HCT116 (cell line): ENCODE results near the gene MEGF6. TPM values are rescaled to one million over a fixed set of nuclear protein-coding genes. Genes with fewer than 3 reads are reported as not detected.

Source experiments
- ATAC-seq: fragments of 200-7000 bp; cut with Tn5 transposase; 2 replicates; pipeline ENCODE4 v1.9.1; 2020; ENCODE audit warnings: mild to moderate bottlenecking, moderate library complexity
- BruUV-seq: library from RNA; stranded (reverse); fragments of 400-500 nt; replicated peaks from 2 replicates; lab custom pipeline; 2021; lab: Mats Ljungman, UMichigan
- CTCF ChIA-PET: fragments of 300-600 bp; sonication (Branson Sonifier 250); formaldehyde crosslinking; loops from one replicate; lab custom pipeline; 2021; ENCODE audit warnings: antibody characterized with exemption; lab: Charles Lee
- POLR2A ChIA-PET: fragments of 300-600, 350-600 bp; sonication (Branson Sonifier 250); formaldehyde crosslinking; loops from one replicate; lab custom pipeline; 2021; ENCODE audit warnings: antibody characterized with exemption; lab: Charles Lee
- RAD21 ChIA-PET, 2 experiments: fragments of 300-600 bp; sonication (Branson Sonifier 250); formaldehyde crosslinking; loops; one replicate each; lab custom pipeline; 2023; ENCODE audit warnings: low total read pairs in 2 of 2; ENCODE audit not compliant: uncharacterized antibody in 2 of 2, unreplicated experiment in 2 of 2, low non-redundant PET in 1 of 2; lab: Charles Lee
- DNase-seq: peaks from one replicate; pipeline ENCODE4 v3.0.0-alpha.2; 2010; ENCODE audit warnings: low read depth, low spot score
- H2AFZ ChIP-seq: fragments of 200-600 bp; shearing (Covaris generic), sonication (generic); 2 replicates; pipeline ENCODE4 v1.6.1; 2017; ENCODE audit warnings: low read depth, mixed run types, mixed read lengths, antibody characterized with exemption, low read length; ENCODE audit not compliant: poor library complexity, severe bottlenecking
- H3K27ac ChIP-seq: 2 replicates; pipeline ENCODE4 v1.5.1; 2012; ENCODE audit warnings: low read depth, low read length
- H3K27me3 ChIP-seq: fragments of 200-600 bp; sonication (generic); 2 replicates; pipeline ENCODE4 v1.6.1; 2016; ENCODE audit warnings: mixed run types, low read length, mixed read lengths; ENCODE audit not compliant: insufficient read depth
- H3K36me3 ChIP-seq, 2 experiments: fragments of 200-500 bp in 1 of 2; fragments of 200-600 bp in 1 of 2; sonication (Bioruptor generic) in 1 of 2; sonication (generic) in 1 of 2; 2 replicates each; pipeline versions ENCODE4 v1.5.1 to v1.6.1; 2014 to 2016; ENCODE audit warnings: low read length in 2 of 2, inconsistent platforms in 1 of 2, mixed read lengths in 1 of 2, mixed run types in 1 of 2; ENCODE audit not compliant: insufficient read depth in 2 of 2, control insufficient read depth in 1 of 2
- H3K4me1 ChIP-seq, 2 experiments: fragments of 200-600 bp in 1 of 2; sonication (generic) in 1 of 2; 2 replicates each; pipeline versions ENCODE4 v1.5.1 to v1.6.1; 2012 to 2017; ENCODE audit warnings: low read length in 2 of 2, inconsistent platforms in 1 of 2, mild to moderate bottlenecking in 1 of 2, mixed read lengths in 1 of 2, mixed run types in 1 of 2, moderate library complexity in 1 of 2; ENCODE audit not compliant: insufficient read depth in 2 of 2, control insufficient read depth in 1 of 2
- H3K4me2 ChIP-seq: fragments of 200-600 bp; sonication (generic); 2 replicates; pipeline ENCODE4 v1.6.1; 2017; ENCODE audit warnings: mixed run types, low read length, mixed read lengths
- H3K4me3 ChIP-seq, 2 experiments: fragments of 200-600 bp in 1 of 2; sonication (generic) in 1 of 2; replicated peaks in 1 of 2; 2 replicates each; pipeline ENCODE4 v1.5.1; 2011 to 2016; ENCODE audit warnings: low read length in 2 of 2, control low read depth in 1 of 2, low read depth in 1 of 2, mild to moderate bottlenecking in 1 of 2, mixed read lengths in 1 of 2, mixed run types in 1 of 2
- H3K79me2 ChIP-seq: fragments of 200-600 bp; sonication (generic); 2 replicates; pipeline ENCODE4 v1.6.1; 2017; ENCODE audit warnings: mild to moderate bottlenecking, mixed run types, low read length, moderate library complexity, mixed read lengths; ENCODE audit not compliant: insufficient read depth
- H3K9ac ChIP-seq: fragments of 200-600 bp; sonication (generic); 2 replicates; pipeline ENCODE4 v1.6.1; 2016; ENCODE audit warnings: low read length, mixed read lengths
- H3K9me2 ChIP-seq: fragments of 200-600 bp; sonication (generic), shearing (Covaris generic); 2 replicates; pipeline ENCODE4 v1.6.1; 2017; ENCODE audit warnings: mixed run types, mild to moderate bottlenecking, moderate library complexity; ENCODE audit not compliant: insufficient read depth
- H3K9me3 ChIP-seq, 2 experiments: fragments of 200-500 bp in 1 of 2; fragments of 200-600 bp in 1 of 2; sonication (Bioruptor generic) in 1 of 2; sonication (generic) in 1 of 2; 2 replicates each; pipeline ENCODE4 v1.6.1; 2014 to 2017; ENCODE audit warnings: low read length in 2 of 2, mixed read lengths in 2 of 2, inconsistent platforms in 1 of 2, low read depth in 1 of 2, mild to moderate bottlenecking in 1 of 2, mixed run types in 1 of 2, moderate library complexity in 1 of 2; ENCODE audit not compliant: control insufficient read depth in 1 of 2, insufficient read depth in 1 of 2
- H4K20me1 ChIP-seq: fragments of 200-600 bp; sonication (generic), shearing (Covaris generic); 2 replicates; pipeline ENCODE4 v1.6.1; 2017; ENCODE audit warnings: mixed run types, mild to moderate bottlenecking, moderate library complexity; ENCODE audit not compliant: insufficient read depth
- ATF3 ChIP-seq: IDR thresholded peaks from 2 replicates; pipeline ENCODE4 v1.6.1; 2012
- CTCF ChIP-seq, 3 experiments: fragments of 200-600 bp in 1 of 3; sonication (generic) in 1 of 3; IDR thresholded peaks in 2 of 3; conservative IDR thresholded peaks in 1 of 3; 2 replicates each; pipeline ENCODE4 v1.5.1; 2012 to 2017; ENCODE audit warnings: low read depth in 2 of 3, low read length in 2 of 3, antibody characterized with exemption in 1 of 3, borderline replicate concordance in 1 of 3, control low read depth in 1 of 3, mild to moderate bottlenecking in 1 of 3, mixed read lengths in 1 of 3, mixed run types in 1 of 3, moderate library complexity in 1 of 3; ENCODE audit not compliant: insufficient read depth in 1 of 3
- EGR1 ChIP-seq: IDR thresholded peaks from 2 replicates; pipeline ENCODE4 v1.6.1; 2012; ENCODE audit warnings: low read depth
- ELF1 ChIP-seq: IDR thresholded peaks from 2 replicates; pipeline ENCODE4 v1.6.1; 2012; ENCODE audit warnings: low read depth, borderline replicate concordance
- EZH2 ChIP-seq: fragments of 200-600 bp; sonication (generic); IDR thresholded peaks from 2 replicates; pipeline ENCODE4 v1.6.1; 2017; ENCODE audit warnings: antibody characterized with exemption, mixed run types
- EZH2phosphoT487 ChIP-seq: fragments of 200-600 bp; IDR thresholded peaks from 2 replicates; pipeline ENCODE4 v1.6.1; 2018; ENCODE audit warnings: antibody characterized with exemption, borderline replicate concordance
- FOSL1 ChIP-seq: IDR thresholded peaks from 2 replicates; pipeline ENCODE4 v1.6.1; 2012; ENCODE audit warnings: low read depth
- JUND ChIP-seq: IDR thresholded peaks from 2 replicates; pipeline ENCODE4 v1.6.1; 2012
- MAX ChIP-seq: IDR thresholded peaks from 2 replicates; pipeline ENCODE4 v1.6.1; 2012
- POLR2AphosphoS5 ChIP-seq: IDR thresholded peaks from 2 replicates; pipeline ENCODE4 v1.6.1; 2011; ENCODE audit warnings: mild to moderate bottlenecking, low read depth, low read length, moderate library complexity
- RAD21 ChIP-seq: IDR thresholded peaks from 2 replicates; pipeline ENCODE4 v1.6.1; 2012; ENCODE audit warnings: low read depth, mild to moderate bottlenecking
- SRF ChIP-seq: IDR thresholded peaks from 2 replicates; pipeline ENCODE4 v1.6.1; 2012; ENCODE audit warnings: low read depth
- TCF7L2 ChIP-seq: IDR thresholded peaks from 2 replicates; pipeline ENCODE4 v1.7.0; 2011; ENCODE audit warnings: borderline replicate concordance, inconsistent platforms; ENCODE audit not compliant: insufficient read depth, insufficient read length; ENCODE audit errors: extremely low read depth
- YY1 ChIP-seq: IDR thresholded peaks from 2 replicates; pipeline ENCODE4 v1.6.1; 2011; ENCODE audit warnings: low read length, low read depth, moderate library complexity, mild to moderate bottlenecking; ENCODE audit not compliant: insufficient replicate concordance; ENCODE audit errors: extremely low read depth
- ZBTB33 ChIP-seq: IDR thresholded peaks from 2 replicates; pipeline ENCODE4 v1.6.1; 2011; ENCODE audit warnings: mild to moderate bottlenecking, low read length, moderate library complexity; ENCODE audit not compliant: insufficient replicate concordance; ENCODE audit errors: extremely low read depth
- ZFX ChIP-seq: fragments of 450-650 bp; IDR thresholded peaks from 2 replicates; pipeline ENCODE4 v1.6.1; 2017
- ZNF274 ChIP-seq: fragments of 200-500 bp; sonication (Bioruptor generic); IDR thresholded peaks from 2 replicates; pipeline ENCODE4 v1.6.1; 2014; ENCODE audit warnings: mild to moderate bottlenecking, low read depth, low read length, inconsistent platforms
- intact Hi-C: fragments of 100-400 bp; cut with micrococcal nuclease; formaldehyde crosslinking; loops from 2 replicates; pipeline ENCODE4 v1.10.0; 2022
- total RNA-seq: library from RNA; stranded (reverse); gene quantifications from one replicate; pipeline ENCODE4 v1.2.1, GENCODE V29; 2021; ENCODE audit not compliant: unreplicated experiment

Gene MEGF6
- total RNA-seq, 1 experiment from 2014 or later, result 47.6 TPM

GRCh38 chr1:3452866-3453175, 158.5 kb downstream of the MEGF6 start:
- Histone ChIP-seq H3K4me1 (peaks cover 14 to 27% of the 10 kb centered on the region in 2 experiments), H4K20me1 (no peaks in the 10 kb centered on the region), H3K9ac (no peak overlapping the region), H3K9me3 (no peaks in the 10 kb centered on the region), H3K4me3 (no peak overlapping the region), H3K36me3 (no peaks in the 10 kb centered on the region), H3K27ac (no peak overlapping the region), H3K9me2 (no peaks in the 10 kb centered on the region), H3K79me2 (peaks cover 15% of the 10 kb centered on the region), H3K27me3 (no peaks in the 10 kb centered on the region), H3K4me2 (peak overlapping the region; percentile 73; the same call in 1 of the 2 replicates), H2AFZ (no peak overlapping the region)
- intact Hi-C loops, result loop anchor here (1.0 to 5.0 kb wide), 5 partner anchors 31 to 404 kb away; partner anchors contain the start of genes CEP104 and DFFB
- CTCF ChIA-PET, result interaction anchor here (0.6 to 2.5 kb wide), 30 partner anchors 10 to 631 kb away, joined by 3 to 136 read pairs (median 5); partner anchors contain the start of genes LRRC47 and TPRG1L
- no TSS peak for BruUV-seq
- POLR2A ChIA-PET, result interaction anchor here (0.7 to 1.3 kb wide), 3 partner anchors 29 to 272 kb away, joined by 3 to 6 read pairs (median 4); no protein-coding TSS in a partner anchor
- no peak for ATAC-seq
- RAD21 ChIA-PET, result interaction anchor here (0.6 to 1.8 kb wide), 13 partner anchors 19 to 272 kb away, joined by 3 to 10 read pairs (median 5); no protein-coding TSS in a partner anchor
- no peak for DNase-seq
- TF ChIP-seq ELF1, result no peak
- no peak for TF ChIP-seq JUND
- TF ChIP-seq POLR2AphosphoS5, result no peak
- TF ChIP-seq CTCF (IDR thresholded peaks at IDR 0.05 in 2 of 3, conservative IDR thresholded peaks at IDR 0.05 in 1 of 3; ENCODE audit: borderline replicate concordance in 1 of 3, insufficient read depth in 1 of 3, low read depth in 2 of 3, low read length in 2 of 3), result no peak
- no peak for TF ChIP-seq RAD21
- TF ChIP-seq SRF, result no peak
- TF ChIP-seq TCF7L2, result no peak
- no peak for TF ChIP-seq ZBTB33
- no peak for TF ChIP-seq EZH2
- no peak for TF ChIP-seq YY1
- TF ChIP-seq MAX, result no peak
- TF ChIP-seq FOSL1, result no peak
- TF ChIP-seq ZFX, result no peak
- no peak for TF ChIP-seq ZNF274
- TF ChIP-seq EGR1, result no peak
- no peak for TF ChIP-seq ATF3
- TF ChIP-seq EZH2phosphoT487, result no peak
